ENCODE data around the gene TEX22.

GRCh38 chr14:105449276-105450122 is 51.2 kb downstream of the TEX22 start:
- TF ChIP-seq, protein P1, sequence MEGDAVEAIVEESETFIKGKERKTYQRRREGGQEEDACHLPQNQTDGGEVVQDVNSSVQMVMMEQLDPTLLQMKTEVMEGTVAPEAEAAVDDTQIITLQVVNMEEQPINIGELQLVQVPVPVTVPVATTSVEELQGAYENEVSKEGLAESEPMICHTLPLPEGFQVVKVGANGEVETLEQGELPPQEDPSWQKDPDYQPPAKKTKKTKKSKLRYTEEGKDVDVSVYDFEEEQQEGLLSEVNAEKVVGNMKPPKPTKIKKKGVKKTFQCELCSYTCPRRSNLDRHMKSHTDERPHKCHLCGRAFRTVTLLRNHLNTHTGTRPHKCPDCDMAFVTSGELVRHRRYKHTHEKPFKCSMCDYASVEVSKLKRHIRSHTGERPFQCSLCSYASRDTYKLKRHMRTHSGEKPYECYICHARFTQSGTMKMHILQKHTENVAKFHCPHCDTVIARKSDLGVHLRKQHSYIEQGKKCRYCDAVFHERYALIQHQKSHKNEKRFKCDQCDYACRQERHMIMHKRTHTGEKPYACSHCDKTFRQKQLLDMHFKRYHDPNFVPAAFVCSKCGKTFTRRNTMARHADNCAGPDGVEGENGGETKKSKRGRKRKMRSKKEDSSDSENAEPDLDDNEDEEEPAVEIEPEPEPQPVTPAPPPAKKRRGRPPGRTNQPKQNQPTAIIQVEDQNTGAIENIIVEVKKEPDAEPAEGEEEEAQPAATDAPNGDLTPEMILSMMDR (conservative IDR thresholded peaks at IDR 0.05 in 1 of 2, IDR thresholded peaks at IDR 0.05 in 1 of 2; ENCODE audit: low read depth in 1 of 2, low read length in 2 of 2) = no peak
- no peak for TF ChIP-seq EZH2 (IDR thresholded peaks at IDR 0.05; ENCODE audit: low read length, missing control alignments)

Measured in fibroblast of lung (primary cell).